Vagina (tissue), 2 donors: ENCODE results near the gene LIPM. TPM values are rescaled to one million over a fixed set of nuclear protein-coding genes. Genes with fewer than 3 reads are reported as not detected.

Experiments
- DNase-seq, 2 donors: peaks; one replicate each; pipeline ENCODE4 v3.0.0-alpha.2; 2017; ENCODE audit errors: extremely low spot score in 2 of 2
- H3K27ac ChIP-seq: fragments of 200-600 bp; sonication (generic); one replicate; pipeline ENCODE4 v1.5.1; 2019
- H3K27me3 ChIP-seq: fragments of 200-600 bp; sonication (generic); one replicate; pipeline ENCODE4 v1.5.1; 2019
- H3K36me3 ChIP-seq, 2 donors: fragments of 200-600 bp; sonication (generic); one replicate each; pipeline ENCODE4 v1.5.1; 2017 to 2019
- H3K4me1 ChIP-seq: fragments of 200-600 bp; sonication (generic); one replicate; pipeline ENCODE4 v1.5.1; 2019
- H3K4me3 ChIP-seq, 2 donors: fragments of 200-600 bp; sonication (generic); 1 replicate in 1 of 2; 2 replicates in 1 of 2; pipeline ENCODE4 v1.5.1; 2016 to 2019
- H3K9me3 ChIP-seq: fragments of 200-600 bp; sonication (generic); one replicate; pipeline ENCODE4 v1.5.1; 2019
- CTCF ChIP-seq, 3 experiments: fragments of 450-650 bp in 2 of 3; fragments of 200-600 bp in 1 of 3; sonication (generic) in 1 of 3; IDR thresholded peaks; one replicate each; pipeline ENCODE4 v1.5.1; 2017 to 2019; ENCODE audit warnings: antibody characterized with exemption in 3 of 3, mild to moderate bottlenecking in 2 of 3, moderate library complexity in 2 of 3
- POLR2A ChIP-seq, 2 donors: fragments of 450-650 bp; IDR thresholded peaks; one replicate each; pipeline ENCODE4 v1.6.1; 2017; ENCODE audit warnings: antibody characterized with exemption in 2 of 2, mild to moderate bottlenecking in 2 of 2, moderate library complexity in 2 of 2
- POLR2AphosphoS5 ChIP-seq, 2 donors: sonication (generic); formaldehyde crosslinking; IDR thresholded peaks; one replicate each; pipeline ENCODE4 v1.9.0; 2017; ENCODE audit warnings: antibody characterized with exemption in 2 of 2, mild to moderate bottlenecking in 2 of 2, low read depth in 1 of 2; ENCODE audit not compliant: insufficient read depth in 1 of 2
- intact Hi-C: fragments of 100-400 bp; cut with DNase I; formaldehyde crosslinking; loops from one replicate; pipeline ENCODE4 v1.15.1; 2023
- total RNA-seq: library from RNA; depleted of rRNA; stranded (reverse); fragments of >200 nt; gene quantifications from one replicate; pipeline ENCODE4 v1.2.3, GENCODE V29; 2016

Gene LIPM
- total RNA-seq, 1 donor from 2014 or later = not detected

- Histone ChIP-seq H3K27me3 (no peaks in the 10 kb centered on the region), H3K27ac (no peak overlapping the region), H3K4me1 (no peaks in the 10 kb centered on the region), H3K4me3 (no peak overlapping the region), H3K36me3 (no peaks in the 10 kb centered on the region), H3K9me3 (no peaks in the 10 kb centered on the region)
- no peak for DNase-seq
- intact Hi-C loops = no loop called here
- TF ChIP-seq POLR2AphosphoS5 (IDR thresholded peaks at IDR 0.05; ENCODE audit: insufficient read depth in 1 of 2, low read depth in 1 of 2) = no peak
- TF ChIP-seq CTCF (IDR thresholded peaks at IDR 0.05) = no peak
- no peak for TF ChIP-seq POLR2A (IDR thresholded peaks at IDR 0.05)
Observed at GRCh38 chr10:88805924-88806323, 3.4 kb downstream of the LIPM start.

- Histone ChIP-seq H3K4me1 (no peaks in the 10 kb centered on the region), H3K9me3 (no peaks in the 10 kb centered on the region), H3K36me3 (no peaks in the 10 kb centered on the region), H3K27me3 (no peaks in the 10 kb centered on the region), H3K27ac (no peak overlapping the region), H3K4me3 (no peak overlapping the region)
- TF ChIP-seq POLR2AphosphoS5 (IDR thresholded peaks at IDR 0.05; ENCODE audit: insufficient read depth in 1 of 2, low read depth in 1 of 2) (no peak), CTCF (IDR thresholded peaks at IDR 0.05) (no peak), POLR2A (IDR thresholded peaks at IDR 0.05) (no peak)
- intact Hi-C loops = no loop called here
- DNase-seq = no peak
Observed at GRCh38 chr10:88809621-88810020, 7.1 kb downstream of the LIPM start.

- peak in 2 of 3 experiments; percentile 10 to 35 for TF ChIP-seq CTCF (IDR thresholded peaks at IDR 0.05)
- TF ChIP-seq POLR2A (IDR thresholded peaks at IDR 0.05) = no peak
- no peak for TF ChIP-seq POLR2AphosphoS5 (IDR thresholded peaks at IDR 0.05; ENCODE audit: insufficient read depth in 1 of 2, low read depth in 1 of 2)
Observed at GRCh38 chr10:88810196-88810961, 7.8 kb downstream of the LIPM start.

GRCh38 chr10:88813200-88813599 lies 10.7 kb downstream of the LIPM start:
- intact Hi-C loops = no loop called here
- no peak for DNase-seq
- no peaks in the 10 kb centered on the region for H3K27me3 ChIP-seq

More at GRCh38 chr10:88810196-88810961, 7.8 kb downstream of the LIPM start:
- Histone ChIP-seq H3K27ac (no peak overlapping the region), H3K36me3 (no peaks in the 10 kb centered on the region), H3K9me3 (no peaks in the 10 kb centered on the region), H3K27me3 (no peaks in the 10 kb centered on the region), H3K4me1 (no peaks in the 10 kb centered on the region), H3K4me3 (no peak overlapping the region)
- intact Hi-C loops = no loop called here
- no peak for DNase-seq

More at GRCh38 chr10:88813200-88813599, 10.7 kb downstream of the LIPM start:
- no peak for TF ChIP-seq POLR2AphosphoS5 (IDR thresholded peaks at IDR 0.05; ENCODE audit: insufficient read depth in 1 of 2, low read depth in 1 of 2)
- no peak for TF ChIP-seq CTCF (IDR thresholded peaks at IDR 0.05)
- TF ChIP-seq POLR2A (IDR thresholded peaks at IDR 0.05) = no peak
- Histone ChIP-seq H3K36me3 (no peaks in the 10 kb centered on the region), H3K4me1 (no peaks in the 10 kb centered on the region), H3K4me3 (no peak overlapping the region), H3K9me3 (no peaks in the 10 kb centered on the region), H3K27ac (no peak overlapping the region)
